Activated CD8-positive, alpha-beta T cell treated with anti-CD3 and anti-CD28 coated beads for 36 hours (primary cell): ENCODE measurements around the gene ASCC3. TPM values are rescaled to one million over a fixed set of nuclear protein-coding genes. Genes with fewer than 3 reads are reported as not detected.

ENCODE experiments used
- ATAC-seq: fragments of 200-7000 bp; cut with Tn5 transposase; one replicate; pipeline ENCODE4 v1.10.0; 2021; ENCODE audit warnings: mild to moderate bottlenecking, moderate library complexity
- CTCF ChIA-PET: fragments of 350-600 bp; sonication (Branson Sonifier 250); formaldehyde crosslinking; loops from one replicate; lab custom pipeline; 2021; ENCODE audit warnings: antibody characterized with exemption; lab: Charles Lee
- POLR2A ChIA-PET: fragments of 350-600 bp; sonication (Branson Sonifier 250); formaldehyde crosslinking; loops from one replicate; lab custom pipeline; 2021; ENCODE audit warnings: antibody characterized with exemption; lab: Charles Lee
- DNase-seq: peaks from one replicate; pipeline ENCODE4 v3.0.0-alpha.2; 2020
- H3K27ac Mint-ChIP-seq: one replicate; pipeline ENCODE4 v1.8.0; 2021; ENCODE audit warnings: mild to moderate bottlenecking, mixed read lengths
- H3K27me3 Mint-ChIP-seq: one replicate; pipeline ENCODE4 v1.8.0; 2021; ENCODE audit warnings: mixed read lengths
- H3K36me3 Mint-ChIP-seq: one replicate; pipeline ENCODE4 v1.8.0; 2021; ENCODE audit warnings: low read depth, mixed read lengths
- H3K4me1 Mint-ChIP-seq: one replicate; pipeline ENCODE4 v1.8.0; 2021; ENCODE audit warnings: low read depth, mixed read lengths
- H3K4me3 Mint-ChIP-seq: one replicate; pipeline ENCODE4 v1.8.0; 2021; ENCODE audit warnings: mild to moderate bottlenecking, moderate library complexity, mixed read lengths
- H3K9me3 Mint-ChIP-seq: one replicate; pipeline ENCODE4 v1.8.0; 2021; ENCODE audit warnings: mixed read lengths
- CTCF ChIP-seq: fragments of 200-600 bp; IDR thresholded peaks from one replicate; pipeline ENCODE4 v1.8.0; 2022; ENCODE audit warnings: antibody characterized with exemption, mild to moderate bottlenecking
- intact Hi-C: fragments of 100-400 bp; cut with micrococcal nuclease; formaldehyde crosslinking; loops from one replicate; pipeline ENCODE4 v1.10.0; 2022
- total RNA-seq, 2 experiments: library from RNA; stranded (reverse); gene quantifications; one replicate each; pipeline ENCODE4 v1.2.3, GENCODE V29; 2021

ASCC3 gene
- total RNA-seq, 2 experiments from 2014 or later: 50.2 to 50.5 TPM

- no peak overlapping the region for H3K4me3 Mint-ChIP-seq
- CTCF ChIA-PET: no interaction called here
- no peak for TF ChIP-seq CTCF
- H3K27me3 Mint-ChIP-seq: peaks cover 68% of the 10 kb centered on the region
- ATAC-seq: no peak
- no peak overlapping the region for H3K27ac Mint-ChIP-seq
- H3K9me3 Mint-ChIP-seq: peaks cover 10% of the 10 kb centered on the region
- peaks cover 23% of the 10 kb centered on the region for H3K4me1 Mint-ChIP-seq
- intact Hi-C loops: no loop called here
- POLR2A ChIA-PET: interaction anchor here (1.0 kb wide), 1 partner anchor 10 kb away, joined by 3 read pairs; no protein-coding TSS in a partner anchor
- no peak for DNase-seq
- peaks cover 9% of the 10 kb centered on the region for H3K36me3 Mint-ChIP-seq
These were observed 410.6 kb downstream of the ASCC3 start for GRCh38 chr6:100470422-100471120.

GRCh38 chr6:100469101-100469859, 411.8 kb downstream of the ASCC3 start:
- ChIA-PET POLR2A (no interaction called here), CTCF (no interaction called here)
- DNase-seq: no peak
- peaks cover 72% of the 10 kb centered on the region for H3K27me3 Mint-ChIP-seq
- TF ChIP-seq CTCF: no peak
- no peak overlapping the region for H3K27ac Mint-ChIP-seq
- ATAC-seq: no peak
- peaks cover 12% of the 10 kb centered on the region for H3K9me3 Mint-ChIP-seq
- peaks cover 26% of the 10 kb centered on the region for H3K4me1 Mint-ChIP-seq
- intact Hi-C loops: loop anchor here (5.0 to 10.0 kb wide), 2 partner anchors 857 to 936 kb away; no protein-coding TSS in a partner anchor
- H3K4me3 Mint-ChIP-seq: no peak overlapping the region
- H3K36me3 Mint-ChIP-seq: peaks cover 9% of the 10 kb centered on the region

- TF ChIP-seq CTCF: no peak
- CTCF ChIA-PET: no interaction called here
- Mint-ChIP-seq H3K27ac (no peak overlapping the region), H3K4me3 (no peak overlapping the region), H3K36me3 (peaks cover 14% of the 10 kb centered on the region), H3K4me1 (peaks cover 25% of the 10 kb centered on the region), H3K27me3 (peaks cover 75% of the 10 kb centered on the region), H3K9me3 (peaks cover 12% of the 10 kb centered on the region)
- POLR2A ChIA-PET: no interaction called here
- ATAC-seq (no peak), DNase-seq (no peak)
- intact Hi-C loops: loop anchor here (5.0 to 10.0 kb wide), 2 partner anchors 856 to 937 kb away; no protein-coding TSS in a partner anchor
These were observed 413.0 kb downstream of the ASCC3 start for GRCh38 chr6:100468016-100468622.

- TF ChIP-seq CTCF: no peak
- no peak overlapping the region for H3K4me3 Mint-ChIP-seq
- CTCF ChIA-PET: no interaction called here
- H3K27ac Mint-ChIP-seq: no peak overlapping the region
- peaks cover 14% of the 10 kb centered on the region for H3K36me3 Mint-ChIP-seq
- peaks cover 19% of the 10 kb centered on the region for H3K4me1 Mint-ChIP-seq
- H3K27me3 Mint-ChIP-seq: peaks cover 78% of the 10 kb centered on the region
- intact Hi-C loops: loop anchor here (5.0 to 10.0 kb wide), 2 partner anchors 855 to 937 kb away; no protein-coding TSS in a partner anchor
- POLR2A ChIA-PET: no interaction called here
- ATAC-seq: no peak
- H3K9me3 Mint-ChIP-seq: peaks cover 12% of the 10 kb centered on the region
- DNase-seq: no peak
These were observed 413.8 kb downstream of the ASCC3 start for GRCh38 chr6:100467129-100468015.
